Measurements from ENCODE around the gene MTMR1.
A peak's percentile ranks its signal among the peaks of the same experiment; 100 is the strongest.

DNA sequence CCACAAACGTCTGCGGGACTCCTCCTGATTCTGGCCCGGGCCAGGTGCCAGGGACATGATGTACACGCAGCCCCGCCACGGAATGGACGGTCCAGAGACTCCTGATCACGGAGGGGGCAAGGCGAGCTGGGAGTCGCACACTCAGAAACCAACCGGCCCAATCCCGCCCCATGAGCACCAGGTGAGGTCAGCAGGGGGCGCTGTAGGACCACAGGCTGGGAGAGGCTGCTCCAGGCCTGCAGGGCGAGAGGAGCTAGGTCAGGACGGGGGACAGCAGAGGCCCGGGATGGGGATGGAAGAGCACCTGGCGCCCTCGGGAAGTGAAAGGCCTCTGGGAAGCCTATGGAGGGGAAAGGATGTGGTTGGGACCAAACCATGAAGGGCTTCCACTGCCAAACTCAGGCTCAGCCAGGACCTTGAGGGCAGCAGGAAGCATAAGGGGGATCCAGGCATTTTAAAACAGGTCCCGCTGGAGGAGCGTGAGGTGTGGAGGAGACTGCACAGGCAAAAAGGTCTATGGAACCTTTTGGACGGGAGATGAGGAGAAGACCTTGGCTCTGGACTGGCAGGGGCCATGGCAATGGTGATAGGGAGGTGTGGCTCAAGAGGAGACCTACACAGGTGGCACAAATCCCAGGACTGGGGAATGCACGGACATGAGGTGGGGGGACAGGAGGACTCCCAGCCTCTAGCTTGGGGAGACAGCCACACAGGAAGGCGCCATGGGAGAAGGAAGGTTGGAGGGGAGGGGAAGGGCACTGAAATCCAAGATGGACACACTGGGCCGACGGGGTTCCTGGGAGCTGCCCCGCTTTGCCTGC, 79.2 kb downstream of the MTMR1 start:
- no peak for TF ChIP-seq EZH2 (IDR thresholded peaks at IDR 0.05; ENCODE audit: borderline replicate concordance, low read depth, low read length, severe bottlenecking)
- TF ChIP-seq, protein P1, sequence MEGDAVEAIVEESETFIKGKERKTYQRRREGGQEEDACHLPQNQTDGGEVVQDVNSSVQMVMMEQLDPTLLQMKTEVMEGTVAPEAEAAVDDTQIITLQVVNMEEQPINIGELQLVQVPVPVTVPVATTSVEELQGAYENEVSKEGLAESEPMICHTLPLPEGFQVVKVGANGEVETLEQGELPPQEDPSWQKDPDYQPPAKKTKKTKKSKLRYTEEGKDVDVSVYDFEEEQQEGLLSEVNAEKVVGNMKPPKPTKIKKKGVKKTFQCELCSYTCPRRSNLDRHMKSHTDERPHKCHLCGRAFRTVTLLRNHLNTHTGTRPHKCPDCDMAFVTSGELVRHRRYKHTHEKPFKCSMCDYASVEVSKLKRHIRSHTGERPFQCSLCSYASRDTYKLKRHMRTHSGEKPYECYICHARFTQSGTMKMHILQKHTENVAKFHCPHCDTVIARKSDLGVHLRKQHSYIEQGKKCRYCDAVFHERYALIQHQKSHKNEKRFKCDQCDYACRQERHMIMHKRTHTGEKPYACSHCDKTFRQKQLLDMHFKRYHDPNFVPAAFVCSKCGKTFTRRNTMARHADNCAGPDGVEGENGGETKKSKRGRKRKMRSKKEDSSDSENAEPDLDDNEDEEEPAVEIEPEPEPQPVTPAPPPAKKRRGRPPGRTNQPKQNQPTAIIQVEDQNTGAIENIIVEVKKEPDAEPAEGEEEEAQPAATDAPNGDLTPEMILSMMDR (IDR thresholded peaks at IDR 0.05; ENCODE audit: extremely low read depth in 1 of 2, insufficient read depth in 1 of 2, low read depth in 1 of 2, low read length in 2 of 2), result peak; percentile 64 to 82
- TF ChIP-seq POLR2AphosphoS5 (IDR thresholded peaks at IDR 0.05; ENCODE audit: insufficient read depth, low read depth, low read length), result no peak
- TF ChIP-seq POLR2A (IDR thresholded peaks at IDR 0.05; ENCODE audit: low read depth, low read length), result no peak
- TF ChIP-seq, protein P2, sequence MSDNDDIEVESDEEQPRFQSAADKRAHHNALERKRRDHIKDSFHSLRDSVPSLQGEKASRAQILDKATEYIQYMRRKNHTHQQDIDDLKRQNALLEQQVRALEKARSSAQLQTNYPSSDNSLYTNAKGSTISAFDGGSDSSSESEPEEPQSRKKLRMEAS (IDR thresholded peaks at IDR 0.05; ENCODE audit: insufficient read depth, insufficient read length), result no peak

All from endothelial cell of umbilical vein (primary cell).